HG02943 (cell line): ENCODE results near the gene CPSF4L.

Experiments
- ATAC-seq: cut with Tn5 transposase; IDR thresholded peaks from one replicate; pipeline ENCODE4 v1.9.1; 2021; ENCODE audit warnings: mild to moderate bottlenecking, low read depth, moderate library complexity; ENCODE audit not compliant: unreplicated experiment

Gene CPSF4L

GRCh38 chr17:73240561-73240960, 21.1 kb downstream of the CPSF4L start:
- ATAC-seq, result no peak

GRCh38 chr17:73237714-73238113, 24.0 kb downstream of the CPSF4L start:
- ATAC-seq, result no peak

- no peak for ATAC-seq
Measured at GRCh38 chr17:73234736-73235135, 26.9 kb downstream of the CPSF4L start.

- peak; percentile 28 for ATAC-seq
Measured at GRCh38 chr17:73232587-73233373, 28.9 kb downstream of the CPSF4L start.

GRCh38 chr17:73231841-73232586, 29.7 kb downstream of the CPSF4L start:
- peak; percentile 62 for ATAC-seq

GRCh38 chr17:73231395-73231794, 30.3 kb downstream of the CPSF4L start:
- no peak for ATAC-seq

GRCh38 chr17:73230088-73230487, 31.6 kb downstream of the CPSF4L start:
- ATAC-seq, result no peak

- no peak for ATAC-seq
Measured at GRCh38 chr17:73228748-73229236, 32.9 kb downstream of the CPSF4L start.

GRCh38 chr17:73227944-73228343, 33.7 kb downstream of the CPSF4L start:
- ATAC-seq, result no peak

GRCh38 chr17:73227379-73227778, 34.3 kb downstream of the CPSF4L start:
- ATAC-seq, result no peak

GRCh38 chr17:73226556-73227172, 35.0 kb downstream of the CPSF4L start:
- no peak for ATAC-seq

GRCh38 chr17:73224663-73225305, 36.9 kb downstream of the CPSF4L start:
- ATAC-seq, result no peak

- no peak for ATAC-seq
Measured at GRCh38 chr17:73224237-73224636, 37.4 kb downstream of the CPSF4L start.

- ATAC-seq, result no peak
Measured at GRCh38 chr17:73223626-73224230, 38.0 kb downstream of the CPSF4L start.

- ATAC-seq, result no peak
Measured at GRCh38 chr17:73215447-73215846, 46.2 kb downstream of the CPSF4L start.

- ATAC-seq, result no peak
Measured at GRCh38 chr17:73214851-73215250, 46.8 kb downstream of the CPSF4L start.

- no peak for ATAC-seq
Measured at GRCh38 chr17:73214008-73214407, 47.7 kb downstream of the CPSF4L start.

- ATAC-seq, result no peak
Measured at GRCh38 chr17:73211745-73212144, 49.9 kb downstream of the CPSF4L start.

- ATAC-seq, result no peak
Measured at GRCh38 chr17:73210002-73210678, 51.5 kb downstream of the CPSF4L start.

GRCh38 chr17:73209436-73209835, 52.2 kb downstream of the CPSF4L start:
- no peak for ATAC-seq
